SK-N-SH (cell line): ENCODE results near the gene RET.

ENCODE experiments used
- ELF1 ChIP-seq: IDR thresholded peaks from 2 replicates; pipeline ENCODE4 v1.4.0; 2012
- EP300 ChIP-seq, 2 experiments: IDR thresholded peaks; 2 replicates each; pipeline versions ENCODE4 v1.4.0 to v1.6.1; 2012; ENCODE audit warnings: borderline replicate concordance in 1 of 2, low read depth in 1 of 2, low read length in 1 of 2
- EZH2phosphoT487 ChIP-seq: fragments of 200-600 bp; sonication (generic); IDR thresholded peaks from 2 replicates; pipeline ENCODE4 v1.6.1; 2017; ENCODE audit warnings: low read depth, mixed run types, mild to moderate bottlenecking, antibody characterized with exemption, moderate library complexity, borderline replicate concordance
- POLR2AphosphoS5 ChIP-seq: IDR thresholded peaks from 2 replicates; pipeline ENCODE4 v1.6.1; 2012; ENCODE audit warnings: low read depth, low read length
- RAD21 ChIP-seq: IDR thresholded peaks from 2 replicates; pipeline ENCODE4 v1.6.1; 2012; ENCODE audit warnings: mild to moderate bottlenecking, low read length
- SIN3A ChIP-seq: IDR thresholded peaks from 2 replicates; pipeline ENCODE4 v1.6.1; 2012; ENCODE audit warnings: low read depth, mild to moderate bottlenecking, low read length, moderate library complexity, borderline replicate concordance
- TAF1 ChIP-seq: IDR thresholded peaks from 2 replicates; pipeline ENCODE4 v1.6.1; 2012; ENCODE audit warnings: low read depth, mild to moderate bottlenecking, low read length, moderate library complexity, borderline replicate concordance
- YY1 ChIP-seq: IDR thresholded peaks from 2 replicates; pipeline ENCODE4 v1.4.0; 2012; ENCODE audit warnings: low read depth, mild to moderate bottlenecking
- TF ChIP-seq, protein P1 (sequence below): fragments of 200-600 bp; sonication (generic); IDR thresholded peaks from 2 replicates; pipeline ENCODE4 v1.6.1; 2017; ENCODE audit warnings: antibody characterized with exemption, mild to moderate bottlenecking, moderate library complexity
- TF ChIP-seq, protein P2 (sequence below): IDR thresholded peaks from 2 replicates; pipeline ENCODE4 v1.4.0; 2012; ENCODE audit warnings: low read depth
- TF ChIP-seq, protein P3 (sequence below): IDR thresholded peaks from 2 replicates; pipeline ENCODE4 v1.6.1; 2012; ENCODE audit warnings: mild to moderate bottlenecking, low read depth, low read length, moderate library complexity
- TF ChIP-seq, protein P4 (sequence below): fragments of 150-350 bp; IDR thresholded peaks from 2 replicates; pipeline ENCODE4 v1.6.1; 2017; ENCODE audit warnings: antibody characterized with exemption, low read length, low read depth, borderline replicate concordance
- TF ChIP-seq, protein P5 (sequence below): IDR thresholded peaks from 2 replicates; pipeline ENCODE4 v1.4.0; 2012; ENCODE audit warnings: low read depth, borderline replicate concordance

DNA sequence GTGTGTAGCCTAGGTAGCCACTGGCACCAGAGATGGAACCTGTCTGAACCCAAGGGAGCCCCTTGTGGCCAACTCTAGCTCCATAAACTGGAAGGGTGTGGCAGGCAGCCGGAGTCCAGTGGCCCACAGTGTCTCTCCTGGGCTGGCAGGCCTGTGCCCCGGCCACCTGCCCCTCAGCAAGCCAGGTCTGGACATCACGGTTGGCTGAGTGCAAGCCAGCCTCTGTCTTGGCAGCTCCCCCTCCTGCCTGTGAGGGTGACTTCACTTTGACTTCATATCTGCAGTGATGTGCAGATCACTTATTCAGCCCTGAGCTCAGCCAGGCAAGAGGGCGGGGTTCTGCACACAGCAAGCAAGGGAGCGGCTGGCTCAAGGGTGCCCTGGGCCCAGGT, 1.3 kb upstream of the RET start:
- TF ChIP-seq, protein P1, sequence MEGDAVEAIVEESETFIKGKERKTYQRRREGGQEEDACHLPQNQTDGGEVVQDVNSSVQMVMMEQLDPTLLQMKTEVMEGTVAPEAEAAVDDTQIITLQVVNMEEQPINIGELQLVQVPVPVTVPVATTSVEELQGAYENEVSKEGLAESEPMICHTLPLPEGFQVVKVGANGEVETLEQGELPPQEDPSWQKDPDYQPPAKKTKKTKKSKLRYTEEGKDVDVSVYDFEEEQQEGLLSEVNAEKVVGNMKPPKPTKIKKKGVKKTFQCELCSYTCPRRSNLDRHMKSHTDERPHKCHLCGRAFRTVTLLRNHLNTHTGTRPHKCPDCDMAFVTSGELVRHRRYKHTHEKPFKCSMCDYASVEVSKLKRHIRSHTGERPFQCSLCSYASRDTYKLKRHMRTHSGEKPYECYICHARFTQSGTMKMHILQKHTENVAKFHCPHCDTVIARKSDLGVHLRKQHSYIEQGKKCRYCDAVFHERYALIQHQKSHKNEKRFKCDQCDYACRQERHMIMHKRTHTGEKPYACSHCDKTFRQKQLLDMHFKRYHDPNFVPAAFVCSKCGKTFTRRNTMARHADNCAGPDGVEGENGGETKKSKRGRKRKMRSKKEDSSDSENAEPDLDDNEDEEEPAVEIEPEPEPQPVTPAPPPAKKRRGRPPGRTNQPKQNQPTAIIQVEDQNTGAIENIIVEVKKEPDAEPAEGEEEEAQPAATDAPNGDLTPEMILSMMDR: no peak
- no peak for TF ChIP-seq POLR2AphosphoS5
- TF ChIP-seq, protein P2, sequence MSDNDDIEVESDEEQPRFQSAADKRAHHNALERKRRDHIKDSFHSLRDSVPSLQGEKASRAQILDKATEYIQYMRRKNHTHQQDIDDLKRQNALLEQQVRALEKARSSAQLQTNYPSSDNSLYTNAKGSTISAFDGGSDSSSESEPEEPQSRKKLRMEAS: no peak
- TF ChIP-seq EP300 (IDR thresholded peaks at IDR 0.05; ENCODE audit: borderline replicate concordance in 1 of 2, low read depth in 1 of 2, low read length in 1 of 2): no peak; a peak in 1 of 4 replicates
- TF ChIP-seq TAF1: no peak
- peak; percentile 50 for TF ChIP-seq RAD21
- TF ChIP-seq ELF1: no peak
- TF ChIP-seq, protein P3, sequence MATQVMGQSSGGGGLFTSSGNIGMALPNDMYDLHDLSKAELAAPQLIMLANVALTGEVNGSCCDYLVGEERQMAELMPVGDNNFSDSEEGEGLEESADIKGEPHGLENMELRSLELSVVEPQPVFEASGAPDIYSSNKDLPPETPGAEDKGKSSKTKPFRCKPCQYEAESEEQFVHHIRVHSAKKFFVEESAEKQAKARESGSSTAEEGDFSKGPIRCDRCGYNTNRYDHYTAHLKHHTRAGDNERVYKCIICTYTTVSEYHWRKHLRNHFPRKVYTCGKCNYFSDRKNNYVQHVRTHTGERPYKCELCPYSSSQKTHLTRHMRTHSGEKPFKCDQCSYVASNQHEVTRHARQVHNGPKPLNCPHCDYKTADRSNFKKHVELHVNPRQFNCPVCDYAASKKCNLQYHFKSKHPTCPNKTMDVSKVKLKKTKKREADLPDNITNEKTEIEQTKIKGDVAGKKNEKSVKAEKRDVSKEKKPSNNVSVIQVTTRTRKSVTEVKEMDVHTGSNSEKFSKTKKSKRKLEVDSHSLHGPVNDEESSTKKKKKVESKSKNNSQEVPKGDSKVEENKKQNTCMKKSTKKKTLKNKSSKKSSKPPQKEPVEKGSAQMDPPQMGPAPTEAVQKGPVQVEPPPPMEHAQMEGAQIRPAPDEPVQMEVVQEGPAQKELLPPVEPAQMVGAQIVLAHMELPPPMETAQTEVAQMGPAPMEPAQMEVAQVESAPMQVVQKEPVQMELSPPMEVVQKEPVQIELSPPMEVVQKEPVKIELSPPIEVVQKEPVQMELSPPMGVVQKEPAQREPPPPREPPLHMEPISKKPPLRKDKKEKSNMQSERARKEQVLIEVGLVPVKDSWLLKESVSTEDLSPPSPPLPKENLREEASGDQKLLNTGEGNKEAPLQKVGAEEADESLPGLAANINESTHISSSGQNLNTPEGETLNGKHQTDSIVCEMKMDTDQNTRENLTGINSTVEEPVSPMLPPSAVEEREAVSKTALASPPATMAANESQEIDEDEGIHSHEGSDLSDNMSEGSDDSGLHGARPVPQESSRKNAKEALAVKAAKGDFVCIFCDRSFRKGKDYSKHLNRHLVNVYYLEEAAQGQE: no peak
- TF ChIP-seq, protein P4, sequence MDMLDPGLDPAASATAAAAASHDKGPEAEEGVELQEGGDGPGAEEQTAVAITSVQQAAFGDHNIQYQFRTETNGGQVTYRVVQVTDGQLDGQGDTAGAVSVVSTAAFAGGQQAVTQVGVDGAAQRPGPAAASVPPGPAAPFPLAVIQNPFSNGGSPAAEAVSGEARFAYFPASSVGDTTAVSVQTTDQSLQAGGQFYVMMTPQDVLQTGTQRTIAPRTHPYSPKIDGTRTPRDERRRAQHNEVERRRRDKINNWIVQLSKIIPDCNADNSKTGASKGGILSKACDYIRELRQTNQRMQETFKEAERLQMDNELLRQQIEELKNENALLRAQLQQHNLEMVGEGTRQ: peak; percentile 15; the same call in 1 of the 2 replicates
- no peak for TF ChIP-seq YY1
- TF ChIP-seq SIN3A: no peak
- TF ChIP-seq EZH2phosphoT487: no peak
- TF ChIP-seq, protein P5, sequence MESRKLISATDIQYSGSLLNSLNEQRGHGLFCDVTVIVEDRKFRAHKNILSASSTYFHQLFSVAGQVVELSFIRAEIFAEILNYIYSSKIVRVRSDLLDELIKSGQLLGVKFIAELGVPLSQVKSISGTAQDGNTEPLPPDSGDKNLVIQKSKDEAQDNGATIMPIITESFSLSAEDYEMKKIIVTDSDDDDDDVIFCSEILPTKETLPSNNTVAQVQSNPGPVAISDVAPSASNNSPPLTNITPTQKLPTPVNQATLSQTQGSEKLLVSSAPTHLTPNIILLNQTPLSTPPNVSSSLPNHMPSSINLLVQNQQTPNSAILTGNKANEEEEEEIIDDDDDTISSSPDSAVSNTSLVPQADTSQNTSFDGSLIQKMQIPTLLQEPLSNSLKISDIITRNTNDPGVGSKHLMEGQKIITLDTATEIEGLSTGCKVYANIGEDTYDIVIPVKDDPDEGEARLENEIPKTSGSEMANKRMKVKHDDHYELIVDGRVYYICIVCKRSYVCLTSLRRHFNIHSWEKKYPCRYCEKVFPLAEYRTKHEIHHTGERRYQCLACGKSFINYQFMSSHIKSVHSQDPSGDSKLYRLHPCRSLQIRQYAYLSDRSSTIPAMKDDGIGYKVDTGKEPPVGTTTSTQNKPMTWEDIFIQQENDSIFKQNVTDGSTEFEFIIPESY: no peak
